ENCODE measurements around the gene GALNT16.
A peak's percentile ranks its signal among the peaks of the same experiment; 100 is the strongest.
"Not testable (repeated sequence)": the region's sequence is repeated elsewhere in the genome, so short reads cannot be mapped to it uniquely, and the experiment has no call there.

GALNT16 gene

DNA sequence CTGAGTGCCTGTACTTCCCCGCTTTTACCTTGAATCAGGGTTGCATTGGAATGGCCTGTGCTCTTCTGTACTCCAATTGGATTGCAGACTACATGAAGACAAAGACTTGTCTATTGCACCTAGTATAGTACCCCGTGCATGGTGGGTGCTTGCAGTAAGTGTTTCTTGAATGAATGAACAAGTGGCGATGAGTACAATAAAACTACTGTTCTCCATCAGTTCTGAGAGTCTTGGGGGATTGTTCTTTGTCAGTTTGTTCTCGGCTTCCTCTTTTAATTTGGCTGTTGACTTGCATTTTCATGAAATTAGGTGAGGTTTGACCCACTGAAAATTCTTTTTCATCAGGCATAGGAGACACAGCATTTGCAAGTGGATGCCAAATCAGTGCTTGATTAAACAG lies 104.0 kb downstream of the GALNT16 start:
- no peak for DNase-seq (ENCODE audit: low spot score)

DNA sequence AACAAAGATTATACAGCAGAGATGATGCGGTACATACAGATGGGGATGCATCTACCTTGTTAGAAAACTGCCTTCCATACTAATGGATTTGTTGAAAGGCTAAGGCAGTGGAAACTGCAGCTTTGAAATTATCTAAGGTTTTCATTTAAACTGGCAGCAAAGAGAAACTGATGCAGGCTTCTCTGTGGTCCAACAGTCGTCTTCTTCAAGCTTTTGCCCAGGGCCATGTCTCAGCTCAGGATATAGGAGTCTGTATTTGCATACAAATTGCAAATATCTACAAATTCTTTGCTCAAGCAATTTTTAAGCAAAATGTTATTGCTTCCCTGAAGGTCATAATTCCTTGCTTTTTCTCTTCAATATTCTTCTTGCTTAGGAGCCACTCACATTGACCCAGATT lies 104.4 kb downstream of the GALNT16 start:
- DNase-seq (ENCODE audit: low spot score) = no peak

DNA sequence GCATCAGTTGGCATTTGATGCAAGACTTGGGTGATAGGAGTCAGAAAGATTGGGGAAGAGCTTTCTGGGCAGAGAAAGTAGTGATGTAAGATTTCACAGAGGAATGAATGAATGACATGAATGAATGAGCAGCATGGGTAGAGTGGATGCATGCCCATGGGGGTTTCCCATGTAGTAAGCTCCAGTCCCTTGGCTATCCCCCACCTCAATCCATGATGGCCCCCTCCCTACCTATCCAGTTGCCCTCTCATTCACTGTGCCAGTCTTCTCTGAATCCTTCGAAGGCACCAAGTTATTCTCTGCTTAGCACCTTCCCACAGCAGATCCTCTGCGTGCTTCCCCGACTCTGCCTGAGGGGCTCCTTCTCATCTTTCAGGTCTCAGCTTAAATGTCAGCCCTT lies 106.1 kb downstream of the GALNT16 start:
- no peak for DNase-seq (ENCODE audit: low spot score)

DNA sequence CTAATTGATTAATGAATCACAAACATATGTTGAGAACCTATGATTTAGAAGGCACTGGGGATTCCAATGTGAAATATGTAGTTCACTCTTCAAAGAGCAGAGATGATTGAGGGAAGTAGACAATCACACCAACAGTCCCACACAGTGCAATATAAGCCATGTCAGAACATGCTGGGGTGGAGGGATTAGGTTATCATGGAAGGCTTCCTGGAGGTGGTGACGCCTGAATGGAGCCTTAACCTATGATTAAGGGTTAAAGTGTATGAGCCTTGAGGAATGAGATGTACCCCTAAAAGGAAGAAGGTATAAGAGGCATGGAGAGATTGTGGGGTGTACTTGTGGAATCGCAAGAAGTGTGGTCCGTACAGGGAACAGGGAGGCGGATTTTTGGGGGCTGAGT lies 106.8 kb downstream of the GALNT16 start:
- no peak for DNase-seq (ENCODE audit: low spot score)

DNA sequence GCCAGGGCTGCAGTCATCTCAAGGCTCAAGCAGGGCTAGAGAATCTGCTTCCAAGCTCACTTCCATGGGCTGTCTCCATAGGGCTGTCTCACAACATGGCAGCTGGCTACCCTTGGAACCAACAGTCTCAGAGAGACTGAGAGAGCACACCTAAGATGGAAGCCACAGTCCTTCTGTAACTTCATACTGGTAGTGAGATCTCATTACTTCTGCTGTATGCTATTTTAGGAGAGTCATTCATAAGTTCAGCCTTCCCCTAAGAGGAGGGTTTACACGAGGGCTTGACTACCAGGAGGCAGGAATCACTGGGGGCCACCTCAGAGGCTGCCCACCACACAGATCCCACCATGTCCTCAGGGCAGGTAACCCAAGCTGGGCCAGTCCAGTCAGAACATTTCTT lies 108.4 kb downstream of the GALNT16 start:
- DNase-seq (ENCODE audit: low spot score) = no peak

- DNase-seq (ENCODE audit: low spot score) = no peak
Observed at GRCh38 chr14:69370061-69370460, 110.1 kb downstream of the GALNT16 start.

- no peak for DNase-seq (ENCODE audit: low spot score)
Observed at GRCh38 chr14:69372146-69372545, 112.2 kb downstream of the GALNT16 start.

DNA sequence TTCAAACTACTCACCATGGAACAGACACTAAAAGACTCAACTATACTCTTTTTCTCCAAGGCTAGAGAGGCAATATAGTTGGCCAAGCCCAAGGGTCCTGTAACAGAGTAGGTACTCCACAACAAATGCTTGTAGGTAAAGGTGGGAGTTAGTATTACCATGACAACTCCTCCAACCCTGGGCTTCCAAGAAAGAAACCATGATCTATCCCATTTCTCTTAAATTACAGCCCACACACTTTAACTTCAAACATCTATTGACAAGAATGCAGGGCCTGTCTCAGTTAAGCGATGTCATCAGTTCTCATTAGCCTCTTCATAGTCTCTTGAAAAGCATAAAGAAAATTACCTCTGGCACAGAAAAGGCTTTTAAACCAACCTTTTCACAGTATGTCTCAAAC lies 113.1 kb downstream of the GALNT16 start:
- DNase-seq (ENCODE audit: low spot score) = no peak

GRCh38 chr14:69374235-69374634 lies 114.3 kb downstream of the GALNT16 start:
- no peak for DNase-seq (ENCODE audit: low spot score)

- DNase-seq (ENCODE audit: low spot score) = no peak
Observed at GRCh38 chr14:69375182-69375581, 115.2 kb downstream of the GALNT16 start.

GRCh38 chr14:69375722-69376121 lies 115.8 kb downstream of the GALNT16 start:
- DNase-seq (ENCODE audit: low spot score) = no peak

DNA sequence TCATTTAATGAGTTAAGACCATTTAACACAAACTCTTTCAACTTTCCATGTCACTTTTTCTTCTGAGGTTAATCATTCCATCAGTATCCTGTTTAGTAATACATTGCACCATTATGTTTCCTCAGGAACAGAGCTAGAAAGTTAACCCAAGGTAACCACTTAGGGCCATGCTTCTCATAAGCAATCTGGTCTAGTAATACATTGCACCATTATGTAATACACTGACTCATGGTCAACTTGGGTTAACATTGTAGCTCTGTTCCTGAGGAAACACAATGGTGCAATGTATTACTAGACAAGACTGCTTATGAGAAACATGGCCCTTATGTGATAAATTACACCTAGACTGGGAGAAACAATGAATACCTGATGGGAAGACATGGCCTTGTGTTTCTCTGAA lies 116.5 kb downstream of the GALNT16 start:
- no peak for DNase-seq (ENCODE audit: low spot score)

DNA sequence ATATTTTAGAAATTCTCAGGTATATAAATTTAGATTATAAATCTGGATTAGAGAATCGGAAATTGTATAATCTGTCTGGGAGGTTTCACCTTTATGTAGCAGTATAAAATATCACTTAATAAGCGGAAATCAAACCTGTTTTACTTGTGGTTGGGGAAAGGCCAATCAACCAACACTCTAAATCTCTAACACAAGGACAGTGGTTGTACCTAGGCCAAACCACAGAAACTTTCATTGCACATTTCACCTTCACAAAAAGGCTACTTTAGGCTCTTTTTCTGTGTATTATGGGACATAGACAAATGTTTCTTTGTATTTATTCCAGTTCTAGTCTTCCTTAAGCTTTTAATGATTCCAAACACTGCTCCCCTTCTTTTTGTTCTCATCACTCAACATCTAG lies 118.3 kb downstream of the GALNT16 start:
- no peak for DNase-seq (ENCODE audit: low spot score)

- no peak for DNase-seq (ENCODE audit: low spot score)
Observed at GRCh38 chr14:69387311-69387710, 127.4 kb downstream of the GALNT16 start.

DNA sequence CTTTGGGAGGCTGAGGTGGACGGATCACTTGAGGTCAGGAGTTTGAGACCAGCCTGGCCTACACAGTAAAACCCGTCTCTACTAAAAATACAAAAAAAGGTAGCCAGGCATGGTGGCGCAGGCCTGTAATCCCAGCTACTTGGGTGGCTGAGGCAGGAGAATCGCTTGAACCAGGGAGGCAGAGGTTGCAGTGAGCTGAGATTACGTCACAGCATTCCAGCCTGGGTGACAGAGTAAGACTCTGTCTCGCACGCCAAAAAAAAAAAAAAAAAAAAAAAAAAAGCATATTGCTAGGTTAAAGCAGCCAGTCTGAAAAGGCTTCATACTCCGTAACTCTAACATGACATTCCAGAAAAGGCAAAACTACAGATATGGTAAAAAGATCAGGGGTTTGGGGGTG lies 131.4 kb downstream of the GALNT16 start:
- not testable (repeated sequence) for DNase-seq (ENCODE audit: low spot score)

GRCh38 chr14:69392481-69392880 lies 132.5 kb downstream of the GALNT16 start:
- no peak for DNase-seq (ENCODE audit: low spot score)

- no peak for DNase-seq (ENCODE audit: low spot score)
Observed at GRCh38 chr14:69395929-69396328, 136.0 kb downstream of the GALNT16 start.

DNA sequence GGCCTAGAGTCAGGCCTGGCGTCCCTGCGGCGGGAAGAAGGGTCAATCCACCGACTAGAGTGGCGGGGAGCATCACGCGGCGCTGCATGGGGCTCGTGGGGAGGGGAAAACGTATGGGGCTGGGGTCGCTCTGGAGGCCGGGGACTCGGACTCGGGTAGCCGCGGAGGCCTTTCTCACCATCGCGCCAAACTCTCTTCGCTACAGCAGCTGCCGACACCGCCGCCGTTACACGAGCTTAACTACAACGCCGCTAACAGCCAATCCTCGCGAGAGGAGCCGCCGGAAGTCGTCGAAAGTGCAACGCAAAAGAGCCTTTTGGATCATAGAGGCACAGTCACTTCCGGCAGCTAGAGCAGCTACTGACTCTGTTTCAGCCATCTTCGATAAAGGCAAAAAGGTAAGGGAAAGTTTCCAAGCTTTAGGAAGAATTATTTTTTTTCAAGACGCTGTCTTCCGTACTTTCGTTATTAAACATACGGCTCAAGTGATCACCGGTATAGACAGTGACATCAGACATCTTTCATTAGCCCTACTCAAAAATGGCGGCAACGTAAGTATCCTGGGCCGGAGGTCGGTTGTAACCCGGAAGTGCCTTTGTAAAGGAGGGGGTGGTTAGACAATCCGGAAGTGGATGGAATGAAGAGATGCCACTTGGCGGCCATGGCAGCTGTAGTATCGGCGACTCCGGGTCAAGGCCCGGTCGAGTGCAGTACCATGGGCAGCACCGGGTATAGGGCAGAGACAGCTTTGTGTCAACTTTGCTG lies 138.3 kb downstream of the GALNT16 start, which contains the start of the genes ERH and SLC39A9:
Gene ERH (minus strand): TSS at position 247 of the 765 bp plus-strand sequence. CDS start 66 bp downstream, at position 181.
Gene SLC39A9 (plus strand): TSS at position 640 of the 765 bp plus-strand sequence. CDS start 678 bp downstream, outside the sequence.
- DNase-seq (ENCODE audit: low spot score) = peak; percentile 99

DNA sequence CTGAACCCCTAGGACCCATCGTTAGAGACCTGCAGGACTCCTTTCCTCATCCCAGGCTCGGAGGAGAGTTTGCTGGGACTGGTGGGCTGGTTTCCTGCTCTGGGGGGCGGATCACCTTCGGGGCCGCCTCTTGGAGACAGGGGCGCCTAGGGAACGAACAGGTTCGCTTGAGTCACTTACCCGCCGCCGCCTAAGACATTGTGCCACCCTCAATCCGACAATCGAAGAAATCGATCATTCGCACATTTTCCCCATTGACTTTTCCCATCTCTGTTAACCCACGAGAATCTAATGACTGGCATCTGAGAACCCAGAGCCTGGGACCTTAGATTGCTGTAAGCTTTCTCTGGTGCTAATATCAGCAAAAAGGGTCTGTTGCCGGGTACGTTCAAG lies 138.9 kb downstream of the GALNT16 start:
- no peak for DNase-seq (ENCODE audit: low spot score)

DNA sequence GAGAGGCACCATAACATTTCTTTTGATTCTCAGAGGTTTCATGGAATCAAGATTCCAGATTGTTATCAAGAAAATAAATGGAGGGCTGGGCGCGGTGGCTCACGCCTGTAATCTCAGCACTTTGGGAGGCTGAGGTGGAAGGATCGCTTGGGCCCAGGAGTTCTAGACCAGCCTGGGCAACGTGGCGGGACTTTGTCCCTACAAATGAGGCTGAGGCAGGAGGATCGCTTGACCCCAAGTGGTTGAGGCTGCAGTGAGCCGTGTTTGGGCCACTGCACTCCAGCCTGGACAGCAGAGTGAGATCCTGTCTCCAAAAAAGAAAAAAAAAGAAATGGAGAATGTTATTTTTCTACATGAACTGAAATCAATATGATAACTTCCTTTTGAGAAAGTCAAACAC lies 139.8 kb downstream of the GALNT16 start:
- DNase-seq (ENCODE audit: low spot score) = no peak

DNA sequence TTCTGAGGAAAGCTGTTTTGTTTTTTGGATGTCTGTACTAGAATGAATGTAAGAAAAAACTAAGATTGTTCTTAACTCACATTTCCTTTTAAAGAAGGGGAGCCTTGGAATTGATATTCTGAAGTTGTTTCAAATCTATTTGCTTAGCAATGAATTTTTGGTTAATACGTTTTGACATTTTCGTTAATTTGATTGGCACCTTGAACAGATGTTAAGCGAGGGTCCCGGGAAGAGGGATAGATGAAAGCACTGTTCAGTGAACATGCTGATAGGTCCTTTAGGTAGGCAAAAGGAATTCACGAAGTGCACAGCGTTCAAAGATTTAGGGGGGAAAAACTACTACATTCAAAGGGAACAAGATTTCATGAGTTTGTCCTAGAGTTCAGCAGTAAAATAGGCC lies 140.2 kb downstream of the GALNT16 start:
- DNase-seq (ENCODE audit: low spot score) = no peak

GRCh38 chr14:69401841-69402240 lies 141.9 kb downstream of the GALNT16 start:
- no peak for DNase-seq (ENCODE audit: low spot score)

DNA sequence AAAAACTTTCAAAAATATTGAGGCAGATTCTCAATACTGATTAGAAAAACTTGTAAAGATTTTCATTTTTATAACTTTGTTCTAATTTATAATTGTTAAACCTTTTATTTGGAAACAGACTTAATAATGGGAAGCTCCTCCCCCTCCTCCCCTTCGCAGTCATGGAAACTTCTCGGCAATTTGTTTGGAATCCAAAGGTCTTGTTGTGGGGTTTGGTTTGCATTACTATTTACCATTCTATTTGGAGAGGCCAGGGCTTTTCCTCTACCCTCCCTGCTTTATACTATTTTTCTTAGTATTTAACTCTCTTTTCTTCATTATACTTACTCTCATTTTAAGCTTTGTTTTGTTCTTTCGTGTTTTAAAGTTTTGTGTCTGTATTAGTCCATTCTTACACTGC lies 144.5 kb downstream of the GALNT16 start:
- no peak for DNase-seq (ENCODE audit: low spot score)

DNA sequence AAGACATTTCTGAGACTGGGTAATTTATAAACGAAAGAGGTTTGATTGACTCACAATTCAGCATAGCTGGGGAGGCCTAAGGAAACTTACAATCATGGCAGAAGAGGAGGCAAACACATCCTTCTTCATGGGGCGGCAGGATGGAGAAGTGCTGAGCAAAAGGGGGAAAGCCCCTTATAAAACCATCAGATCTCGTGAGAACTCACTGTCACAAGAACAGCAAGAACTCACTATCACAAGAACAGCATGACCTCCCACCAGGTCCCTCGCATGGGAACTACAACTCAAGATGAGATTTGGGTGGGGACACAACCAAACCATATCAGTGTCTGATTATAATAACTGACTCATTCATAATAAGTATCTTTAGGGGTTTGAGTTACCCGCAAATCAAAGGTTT lies 144.9 kb downstream of the GALNT16 start:
- no peak for DNase-seq (ENCODE audit: low spot score)

All from cerebellar cortex (tissue), 1 donor.